Trophoblast cell (in vitro differentiated cells and primary cell): Measurements from ENCODE around the gene CENPP.

ENCODE experiments used
- DNase-seq, 2 donors: peaks; one replicate each; pipeline ENCODE4 v3.0.0-alpha.2; 2016
- H2AFZ ChIP-seq: 2 replicates; pipeline ENCODE4 v1.6.1; 2013; ENCODE audit warnings: low read length, moderate library complexity, mild to moderate bottlenecking; ENCODE audit not compliant: insufficient read depth, poor library complexity
- H2AK5ac ChIP-seq: 2 replicates; pipeline ENCODE4 v1.6.1; 2013; ENCODE audit warnings: mild to moderate bottlenecking, low read length
- H2BK120ac ChIP-seq: 2 replicates; pipeline ENCODE4 v1.6.1; 2013; ENCODE audit warnings: low read length, mild to moderate bottlenecking, moderate library complexity; ENCODE audit not compliant: insufficient read depth, poor library complexity
- H2BK12ac ChIP-seq: 2 replicates; pipeline ENCODE4 v1.6.1; 2013; ENCODE audit warnings: mild to moderate bottlenecking, low read length, moderate library complexity
- H2BK5ac ChIP-seq: 2 replicates; pipeline ENCODE4 v1.6.1; 2013; ENCODE audit warnings: low read length, low read depth, moderate library complexity, mild to moderate bottlenecking; ENCODE audit not compliant: poor library complexity
- H3K14ac ChIP-seq: 2 replicates; pipeline ENCODE4 v1.6.1; 2013; ENCODE audit warnings: mild to moderate bottlenecking, low read length
- H3K18ac ChIP-seq: 2 replicates; pipeline ENCODE4 v1.6.1; 2013; ENCODE audit warnings: mild to moderate bottlenecking, low read length
- H3K23ac ChIP-seq: 2 replicates; pipeline ENCODE4 v1.6.1; 2013; ENCODE audit warnings: low read length
- H3K27ac ChIP-seq: 2 replicates; pipeline ENCODE4 v1.5.1; 2013; ENCODE audit warnings: low read depth, mild to moderate bottlenecking, inconsistent platforms, low read length, moderate library complexity
- H3K27me3 ChIP-seq: 2 replicates; pipeline ENCODE4 v1.6.1; 2013; ENCODE audit warnings: inconsistent platforms, mild to moderate bottlenecking, low read length, moderate library complexity; ENCODE audit not compliant: insufficient read depth
- H3K36me3 ChIP-seq, 2 experiments: 1 replicate in 1 of 2; 2 replicates in 1 of 2; pipeline ENCODE4 v1.6.1; 2013; ENCODE audit warnings: low read length in 2 of 2, mild to moderate bottlenecking in 2 of 2, moderate library complexity in 1 of 2; ENCODE audit not compliant: insufficient read depth in 2 of 2, control insufficient read depth in 1 of 2
- H3K4ac ChIP-seq: 2 replicates; pipeline ENCODE4 v1.6.1; 2013; ENCODE audit warnings: low read depth, mild to moderate bottlenecking, low read length, moderate library complexity
- H3K4me1 ChIP-seq, 2 experiments: 1 replicate in 1 of 2; 2 replicates in 1 of 2; pipeline ENCODE4 v1.6.1; 2013; ENCODE audit warnings: low read length in 2 of 2, mild to moderate bottlenecking in 2 of 2, moderate library complexity in 1 of 2; ENCODE audit not compliant: insufficient read depth in 2 of 2, control insufficient read depth in 1 of 2
- H3K4me2 ChIP-seq: 2 replicates; pipeline ENCODE4 v1.6.1; 2013; ENCODE audit warnings: inconsistent platforms, mild to moderate bottlenecking, low read length, moderate library complexity
- H3K4me3 ChIP-seq: 2 replicates; pipeline ENCODE4 v1.5.1; 2013; ENCODE audit warnings: mild to moderate bottlenecking, low read depth, low read length, inconsistent platforms
- H3K79me1 ChIP-seq: one replicate; pipeline ENCODE4 v1.6.1; 2013; ENCODE audit warnings: low read length
- H3K79me2 ChIP-seq: 2 replicates; pipeline ENCODE4 v1.6.1; 2013; ENCODE audit warnings: low read length, mild to moderate bottlenecking; ENCODE audit not compliant: control insufficient read depth, insufficient read depth, poor library complexity
- H3K9ac ChIP-seq: 2 replicates; pipeline ENCODE4 v1.6.1; 2013; ENCODE audit warnings: mild to moderate bottlenecking, low read length
- H3K9me3 ChIP-seq: 2 replicates; pipeline ENCODE4 v1.6.1; 2013; ENCODE audit warnings: low read depth, mild to moderate bottlenecking, control low read depth, inconsistent platforms, low read length; ENCODE audit not compliant: insufficient read depth
- H4K12ac ChIP-seq: 2 replicates; pipeline ENCODE4 v1.6.1; 2013; ENCODE audit warnings: low read depth, mild to moderate bottlenecking, low read length, moderate library complexity
- H4K8ac ChIP-seq: 2 replicates; pipeline ENCODE4 v1.6.1; 2013; ENCODE audit warnings: low read depth, mild to moderate bottlenecking, low read length, moderate library complexity
- H4K91ac ChIP-seq: one replicate; pipeline ENCODE4 v1.6.1; 2013; ENCODE audit warnings: low read depth, mild to moderate bottlenecking, low read length, moderate library complexity
- WGBS: extraction: QIAGEN DNeasy Blood & Tissue Kit; methylation state at CpG from one replicate; pipeline ENCODE4 v1.1.7; 2013; ENCODE audit warnings: missing lambda C conversion rate; ENCODE audit not compliant: insufficient read length, insufficient coverage; ENCODE audit errors: extremely low coverage; 5-methylcytosine and 5-hydroxymethylcytosine counted together

Gene CENPP

DNA sequence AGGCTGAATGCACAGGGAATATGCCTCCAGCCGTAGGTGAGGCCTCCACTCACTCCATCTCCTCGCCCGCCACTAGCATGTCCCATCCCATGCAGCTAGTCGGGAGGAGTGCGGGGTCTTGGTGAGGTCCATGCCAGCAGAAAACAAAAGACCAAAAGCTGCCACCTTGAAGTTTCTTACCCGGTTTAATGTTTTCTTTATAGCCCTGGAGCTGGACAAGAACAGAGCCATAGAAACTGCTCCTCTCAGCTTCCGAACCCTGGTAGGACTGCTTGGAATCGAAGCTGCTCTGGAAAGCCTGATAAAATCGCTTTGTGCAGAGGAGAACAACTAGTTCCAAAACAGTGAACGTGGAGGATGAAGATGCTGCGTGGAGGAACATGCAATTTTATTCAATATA is 287.1 kb downstream of the CENPP start:
- Histone ChIP-seq H3K4ac (no peak overlapping the region), H2AK5ac (no peak overlapping the region), H2BK5ac (no peak overlapping the region), H3K4me2 (no peak overlapping the region), H3K79me2 (no peaks in the 10 kb centered on the region), H3K9ac (no peak overlapping the region), H3K4me1 (no peaks in the 10 kb centered on the region), H3K4me3 (no peak overlapping the region), H4K91ac (no peak overlapping the region), H3K79me1 (no peaks in the 10 kb centered on the region), H3K23ac (no peak overlapping the region), H2AFZ (no peak overlapping the region), H2BK12ac (no peak overlapping the region), H3K18ac (no peak overlapping the region), H4K12ac (no peak overlapping the region), H3K9me3 (no peaks in the 10 kb centered on the region), H3K14ac (no peak overlapping the region), H3K36me3 (peaks cover 41 to 64% of the 10 kb centered on the region in 2 experiments), H2BK120ac (no peak overlapping the region), H3K27ac (no peak overlapping the region), H4K8ac (no peak overlapping the region), H3K27me3 (no peaks in the 10 kb centered on the region)
- whole genome bisulfite sequencing, result no CpG with 5 or more reads among the region's 11 CpGs
- DNase-seq, result no peak

DNA sequence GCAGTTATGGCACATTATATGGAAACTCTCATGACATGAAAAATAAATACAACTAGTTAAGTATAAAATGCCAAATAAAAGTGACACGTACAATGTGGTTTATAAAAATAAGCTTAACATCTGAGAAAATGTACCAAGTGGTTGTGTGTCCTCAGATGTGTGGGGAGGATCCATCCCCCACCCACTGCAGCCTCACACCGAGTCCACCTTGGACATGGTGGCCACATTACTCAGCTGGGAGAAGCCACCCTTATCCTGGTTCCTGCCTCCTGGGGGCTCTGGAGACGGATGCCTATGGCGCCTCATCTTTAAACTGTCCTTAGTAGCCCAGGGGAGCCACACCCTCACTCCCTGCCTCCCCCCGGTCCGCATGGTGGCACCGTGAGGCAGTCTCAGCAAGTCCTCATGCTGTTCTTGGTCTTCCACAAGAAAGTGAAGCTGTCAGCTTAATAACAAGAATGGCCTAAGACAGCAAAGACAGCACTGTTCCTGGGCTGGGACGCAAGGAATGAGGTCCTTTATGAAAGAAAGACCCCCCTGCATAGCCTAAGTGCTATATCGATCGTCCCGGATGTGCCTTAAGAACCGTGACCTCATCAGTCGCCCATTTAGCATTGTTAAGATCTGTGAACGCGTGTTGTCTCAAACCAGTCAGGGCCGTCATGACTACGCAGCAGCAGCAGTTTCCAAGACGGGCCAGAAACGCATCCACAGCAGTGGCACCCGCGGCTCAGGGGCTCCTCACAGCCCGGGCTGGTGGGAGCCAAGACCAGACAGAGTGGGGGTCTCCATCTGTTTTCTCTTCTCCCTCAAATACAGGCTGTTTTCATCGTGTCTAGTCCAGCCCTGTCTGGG is 287.7 kb downstream of the CENPP start:
- H2BK5ac ChIP-seq, result no peak overlapping the region
- no peaks in the 10 kb centered on the region for H3K27me3 ChIP-seq
- no peaks in the 10 kb centered on the region for H3K79me1 ChIP-seq
- no peak overlapping the region for H3K4me3 ChIP-seq
- H3K27ac ChIP-seq, result no peak overlapping the region
- no peak overlapping the region for H2BK120ac ChIP-seq
- no peak overlapping the region for H3K18ac ChIP-seq
- no peak overlapping the region for H2AFZ ChIP-seq
- H4K8ac ChIP-seq, result no peak overlapping the region
- no peaks in the 10 kb centered on the region for H3K4me1 ChIP-seq
- no peaks in the 10 kb centered on the region for H3K9me3 ChIP-seq
- no peak overlapping the region for H2BK12ac ChIP-seq
- no peak overlapping the region for H4K12ac ChIP-seq
- no peak overlapping the region for H3K23ac ChIP-seq
- DNase-seq, result no peak
- no CpG with 5 or more reads among the region's 23 CpGs for WGBS
- H3K14ac ChIP-seq, result no peak overlapping the region
- H3K4me2 ChIP-seq, result no peak overlapping the region
- no peak overlapping the region for H3K9ac ChIP-seq
- peaks cover 46 to 70% of the 10 kb centered on the region in 2 experiments for H3K36me3 ChIP-seq
- no peaks in the 10 kb centered on the region for H3K79me2 ChIP-seq
- H2AK5ac ChIP-seq, result no peak overlapping the region
- no peak overlapping the region for H3K4ac ChIP-seq
- no peak overlapping the region for H4K91ac ChIP-seq

DNA sequence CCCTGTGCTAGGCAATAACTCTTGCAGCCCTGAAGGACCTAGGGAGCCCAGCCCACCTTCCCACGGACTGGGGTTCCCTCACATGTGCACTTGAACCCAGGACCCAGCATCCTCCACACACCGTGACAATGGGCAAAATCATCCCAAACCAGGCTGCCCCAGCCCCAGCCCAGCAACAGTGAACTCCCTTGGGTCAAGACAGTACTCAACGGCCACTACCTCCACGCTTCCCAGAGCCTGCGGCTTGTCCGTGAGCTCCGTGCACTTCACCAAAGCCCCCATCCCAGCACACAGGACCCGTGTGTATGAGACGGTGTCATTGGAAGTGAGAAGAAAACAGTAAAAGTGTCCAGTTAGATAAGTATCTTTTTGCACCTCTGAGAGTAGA is 288.4 kb downstream of the CENPP start:
- Histone ChIP-seq H3K18ac (no peak overlapping the region), H3K4ac (no peak overlapping the region), H3K23ac (no peak overlapping the region), H4K91ac (no peak overlapping the region), H3K27me3 (no peaks in the 10 kb centered on the region), H3K27ac (no peak overlapping the region), H3K79me2 (no peaks in the 10 kb centered on the region), H2BK12ac (no peak overlapping the region), H3K4me2 (no peak overlapping the region), H2AK5ac (no peak overlapping the region), H3K4me3 (no peak overlapping the region), H2BK120ac (no peak overlapping the region), H3K36me3 (peaks cover 46 to 76% of the 10 kb centered on the region in 2 experiments), H4K12ac (no peak overlapping the region), H3K14ac (no peak overlapping the region), H2BK5ac (no peak overlapping the region), H4K8ac (no peak overlapping the region), H3K9me3 (no peaks in the 10 kb centered on the region), H2AFZ (no peak overlapping the region), H3K9ac (no peak overlapping the region), H3K4me1 (no peaks in the 10 kb centered on the region), H3K79me1 (no peaks in the 10 kb centered on the region)
- no peak for DNase-seq
- WGBS, result no CpG with 5 or more reads among the region's 9 CpGs

DNA sequence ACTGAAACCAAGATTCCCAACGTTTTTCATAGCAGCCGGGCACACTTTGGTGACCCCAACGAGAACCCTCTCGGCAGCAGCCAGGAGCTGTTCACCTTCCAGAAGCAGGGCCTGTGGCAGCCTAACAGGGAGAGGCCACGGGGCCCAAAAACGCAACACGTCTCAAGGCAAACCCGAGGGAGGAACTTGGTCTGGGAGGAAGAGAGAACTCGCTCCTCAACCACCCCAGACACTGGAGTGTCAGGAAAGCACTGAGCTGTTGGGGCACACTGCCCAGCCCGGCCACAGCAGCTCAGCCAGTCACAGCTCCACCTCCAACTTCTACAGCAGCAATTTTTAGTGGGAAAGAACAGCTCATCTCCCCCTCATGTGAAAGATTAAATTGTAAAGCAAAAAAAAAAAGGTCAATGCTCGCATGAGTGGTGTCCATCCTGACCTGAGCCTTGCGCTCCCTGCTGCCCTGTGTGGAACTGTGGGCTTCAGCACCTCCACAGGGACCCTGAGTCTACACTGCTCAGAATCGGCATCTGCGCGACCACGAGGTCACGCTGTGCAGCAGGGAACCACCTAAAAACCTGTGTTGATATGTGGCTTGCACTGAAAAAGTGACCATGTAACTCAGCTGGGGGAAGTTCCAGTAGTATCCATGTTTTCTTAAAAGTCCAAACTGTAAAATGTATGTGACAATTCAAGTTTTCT is 289.2 kb downstream of the CENPP start:
- H3K27ac ChIP-seq, result no peak overlapping the region
- H2AK5ac ChIP-seq, result no peak overlapping the region
- H2BK5ac ChIP-seq, result no peak overlapping the region
- no peak overlapping the region for H2BK12ac ChIP-seq
- H4K8ac ChIP-seq, result no peak overlapping the region
- no peaks in the 10 kb centered on the region for H3K79me2 ChIP-seq
- H3K79me1 ChIP-seq, result no peaks in the 10 kb centered on the region
- H4K12ac ChIP-seq, result no peak overlapping the region
- DNase-seq, result no peak
- no peak overlapping the region for H3K18ac ChIP-seq
- no peaks in the 10 kb centered on the region for H3K27me3 ChIP-seq
- no peak overlapping the region for H2BK120ac ChIP-seq
- no peaks in the 10 kb centered on the region for H3K9me3 ChIP-seq
- H2AFZ ChIP-seq, result no peak overlapping the region
- no CpG with 5 or more reads among the region's 17 CpGs for WGBS
- H3K14ac ChIP-seq, result no peak overlapping the region
- H3K4ac ChIP-seq, result no peak overlapping the region
- H3K4me3 ChIP-seq, result no peak overlapping the region
- no peaks in the 10 kb centered on the region for H3K4me1 ChIP-seq
- peaks cover 53 to 84% of the 10 kb centered on the region in 2 experiments for H3K36me3 ChIP-seq
- no peak overlapping the region for H3K23ac ChIP-seq
- H4K91ac ChIP-seq, result no peak overlapping the region
- no peak overlapping the region for H3K4me2 ChIP-seq
- no peak overlapping the region for H3K9ac ChIP-seq
